ENCODE results near the gene ATAD1. TPM values are rescaled to one million over a fixed set of nuclear protein-coding genes. Genes with fewer than 3 reads are reported as not detected.

Gene ATAD1
- total and polyA plus RNA-seq, 4 donors, result 11.6 to 50.2 (median 28.7) TPM

DNA sequence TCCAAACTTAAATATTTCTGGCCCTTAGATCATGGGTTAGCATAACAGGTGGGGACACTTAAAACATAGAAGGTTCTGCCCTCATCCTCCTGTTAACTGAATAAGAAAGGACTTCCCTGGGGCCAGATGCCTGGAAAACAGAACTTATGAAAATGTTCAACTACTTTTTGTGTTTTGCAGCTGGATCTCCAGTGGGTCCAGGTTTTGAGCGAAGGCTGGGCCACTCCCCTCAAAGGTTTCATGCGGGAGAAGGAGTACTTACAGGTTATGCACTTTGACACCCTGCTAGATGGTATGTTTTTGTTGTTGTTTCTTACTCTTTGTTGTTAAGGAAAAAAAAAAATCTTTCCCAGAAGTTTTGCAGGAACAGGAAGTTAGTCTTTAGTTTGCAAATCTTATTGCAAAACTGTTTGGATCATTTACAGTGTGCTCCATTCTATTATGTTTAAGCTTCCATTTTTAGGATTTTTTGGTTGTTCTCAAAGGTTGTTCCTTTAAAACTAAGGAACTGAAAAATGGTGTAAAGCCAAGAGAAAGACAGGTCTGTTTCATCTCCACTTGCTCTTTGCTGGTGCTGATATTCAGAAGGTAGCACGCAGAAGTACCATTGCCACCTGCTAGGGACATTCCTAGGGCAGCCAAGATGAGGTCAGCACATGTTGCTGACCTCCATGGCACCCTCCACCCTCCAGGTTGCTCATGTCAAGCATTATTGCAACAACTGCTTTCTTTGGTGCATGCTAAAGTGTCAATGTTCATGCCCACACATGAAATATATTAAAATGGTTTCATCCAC lies 102.3 kb downstream of the ATAD1 start:
- TF ChIP-seq, protein P1, sequence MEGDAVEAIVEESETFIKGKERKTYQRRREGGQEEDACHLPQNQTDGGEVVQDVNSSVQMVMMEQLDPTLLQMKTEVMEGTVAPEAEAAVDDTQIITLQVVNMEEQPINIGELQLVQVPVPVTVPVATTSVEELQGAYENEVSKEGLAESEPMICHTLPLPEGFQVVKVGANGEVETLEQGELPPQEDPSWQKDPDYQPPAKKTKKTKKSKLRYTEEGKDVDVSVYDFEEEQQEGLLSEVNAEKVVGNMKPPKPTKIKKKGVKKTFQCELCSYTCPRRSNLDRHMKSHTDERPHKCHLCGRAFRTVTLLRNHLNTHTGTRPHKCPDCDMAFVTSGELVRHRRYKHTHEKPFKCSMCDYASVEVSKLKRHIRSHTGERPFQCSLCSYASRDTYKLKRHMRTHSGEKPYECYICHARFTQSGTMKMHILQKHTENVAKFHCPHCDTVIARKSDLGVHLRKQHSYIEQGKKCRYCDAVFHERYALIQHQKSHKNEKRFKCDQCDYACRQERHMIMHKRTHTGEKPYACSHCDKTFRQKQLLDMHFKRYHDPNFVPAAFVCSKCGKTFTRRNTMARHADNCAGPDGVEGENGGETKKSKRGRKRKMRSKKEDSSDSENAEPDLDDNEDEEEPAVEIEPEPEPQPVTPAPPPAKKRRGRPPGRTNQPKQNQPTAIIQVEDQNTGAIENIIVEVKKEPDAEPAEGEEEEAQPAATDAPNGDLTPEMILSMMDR (IDR thresholded peaks at IDR 0.05; ENCODE audit: control extremely low read depth, extremely low read depth), result no peak
- Histone ChIP-seq H3K9ac (ENCODE audit: insufficient read depth in 1 of 2, low read length in 2 of 2) (no peak overlapping the region), H3K4me1 (ENCODE audit: control insufficient read depth in 5 of 5, insufficient read depth in 5 of 5, low read length in 5 of 5) (peaks cover 0 to 7% (median 0%) of the 10 kb centered on the region in 5 donors), H3K36me3 (ENCODE audit: control insufficient read depth in 4 of 4, insufficient read depth in 4 of 4, low read length in 4 of 4) (peaks cover 0 to 24% (median 11%) of the 10 kb centered on the region in 4 donors), H3K27ac (ENCODE audit: low read depth in 1 of 2, low read length in 1 of 2) (peak overlapping the region in 1 of 2 donors; percentile 63), H3K4me3 (no peak overlapping the region), H3K9me3 (ENCODE audit: control insufficient read depth in 4 of 4, insufficient read depth in 3 of 4, low read length in 3 of 4) (no peaks in the 10 kb centered on the region), H3K27me3 (ENCODE audit: control insufficient read depth in 3 of 3, insufficient read depth in 3 of 3, low read length in 2 of 3) (no peaks in the 10 kb centered on the region)
- WGBS, 2 donors, result 64 to 77% methylated on average over 3 of the region's 3 CpGs
- ATAC-seq (ENCODE audit: insufficient read depth, low FRiP score) (no peak), DNase-seq (no peak)

DNA sequence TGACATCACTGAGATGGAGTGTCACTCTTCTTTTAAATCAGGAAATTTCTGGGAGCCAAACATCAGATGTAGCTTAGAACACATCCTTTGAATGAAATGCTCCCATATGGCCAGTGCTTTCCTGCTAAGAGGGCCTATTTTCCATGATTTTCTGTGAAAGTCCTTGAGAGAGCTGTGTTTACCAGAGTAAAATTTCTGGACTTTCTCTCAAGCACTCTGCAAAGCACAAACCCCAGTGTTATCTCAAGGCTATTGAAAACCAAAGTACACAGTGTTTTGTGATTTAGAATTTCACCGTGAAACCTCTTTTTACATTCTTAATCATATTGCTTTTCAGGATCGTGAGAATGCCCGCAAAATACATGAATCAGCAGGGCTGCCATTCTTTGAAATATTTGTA lies 104.3 kb downstream of the ATAD1 start:
- no peaks in the 10 kb centered on the region for H3K27me3 ChIP-seq (ENCODE audit: control insufficient read depth in 3 of 3, insufficient read depth in 3 of 3, low read length in 2 of 3)
- no peak overlapping the region for H3K9ac ChIP-seq (ENCODE audit: insufficient read depth in 1 of 2, low read length in 2 of 2)
- H3K4me3 ChIP-seq, result no peak overlapping the region
- TF ChIP-seq, protein P1 (IDR thresholded peaks at IDR 0.05; ENCODE audit: control extremely low read depth, extremely low read depth), result no peak
- peak in 1 of 3 donors; percentile 30 for DNase-seq
- no peak overlapping the region for H3K27ac ChIP-seq (ENCODE audit: low read depth in 1 of 2, low read length in 1 of 2)
- WGBS, 2 donors, result 52 to 76% methylated on average over 3 of the region's 3 CpGs
- no peaks in the 10 kb centered on the region for H3K9me3 ChIP-seq (ENCODE audit: control insufficient read depth in 4 of 4, insufficient read depth in 3 of 4, low read length in 3 of 4)
- ATAC-seq (ENCODE audit: insufficient read depth, low FRiP score), result no peak
- H3K4me1 ChIP-seq (ENCODE audit: control insufficient read depth in 5 of 5, insufficient read depth in 5 of 5, low read length in 5 of 5), result peaks cover 0 to 7% (median 0%) of the 10 kb centered on the region in 5 donors
- H3K36me3 ChIP-seq (ENCODE audit: control insufficient read depth in 4 of 4, insufficient read depth in 4 of 4, low read length in 4 of 4), result peaks cover 0 to 28% (median 11%) of the 10 kb centered on the region in 4 donors

DNA sequence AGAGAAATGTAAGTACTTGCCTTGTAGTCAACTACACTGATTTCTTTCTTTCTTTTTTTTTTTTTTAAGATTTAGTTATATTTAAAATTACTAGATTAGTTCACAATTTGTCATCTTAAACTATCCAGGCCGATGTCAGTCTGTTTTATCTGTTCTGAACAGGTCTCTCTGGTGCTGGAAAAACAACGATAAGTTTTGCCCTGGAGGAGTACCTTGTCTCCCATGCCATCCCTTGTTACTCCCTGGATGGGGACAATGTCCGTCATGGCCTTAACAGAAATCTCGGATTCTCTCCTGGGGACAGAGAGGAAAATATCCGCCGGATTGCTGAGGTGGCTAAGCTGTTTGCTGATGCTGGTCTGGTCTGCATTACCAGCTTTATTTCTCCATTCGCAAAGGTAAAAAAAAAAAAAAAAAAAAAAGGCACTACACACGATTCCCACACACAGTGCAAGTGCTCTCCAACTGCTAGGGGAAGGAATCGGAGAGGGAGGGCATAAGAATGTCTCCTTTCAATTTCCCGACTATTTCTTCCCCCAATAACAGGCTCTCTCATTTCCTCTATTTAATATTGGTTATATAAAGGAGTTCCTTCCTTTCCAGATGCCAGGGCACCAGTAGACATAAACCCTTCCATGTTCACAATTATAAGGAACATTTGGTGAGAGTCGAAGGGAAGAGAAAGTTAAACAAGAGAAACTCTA lies 105.0 kb downstream of the ATAD1 start:
- Histone ChIP-seq H3K4me3 (no peak overlapping the region), H3K36me3 (ENCODE audit: control insufficient read depth in 4 of 4, insufficient read depth in 4 of 4, low read length in 4 of 4) (peaks cover 0 to 28% (median 9%) of the 10 kb centered on the region in 4 donors), H3K9me3 (ENCODE audit: control insufficient read depth in 4 of 4, insufficient read depth in 3 of 4, low read length in 3 of 4) (no peaks in the 10 kb centered on the region), H3K27me3 (ENCODE audit: control insufficient read depth in 3 of 3, insufficient read depth in 3 of 3, low read length in 2 of 3) (no peaks in the 10 kb centered on the region), H3K27ac (ENCODE audit: low read depth in 1 of 2, low read length in 1 of 2) (peak overlapping the region in 1 of 2 donors; percentile 74), H3K4me1 (ENCODE audit: control insufficient read depth in 5 of 5, insufficient read depth in 5 of 5, low read length in 5 of 5) (peaks cover 0 to 3% (median 0%) of the 10 kb centered on the region in 5 donors), H3K9ac (ENCODE audit: insufficient read depth in 1 of 2, low read length in 2 of 2) (no peak overlapping the region)
- TF ChIP-seq, protein P1 (IDR thresholded peaks at IDR 0.05; ENCODE audit: control extremely low read depth, extremely low read depth), result no peak
- ATAC-seq (ENCODE audit: insufficient read depth, low FRiP score) (no peak), DNase-seq (peak in 2 of 3 donors; percentile 29 to 55)
- 49 to 69% methylated on average over 11 of the region's 11 CpGs for WGBS, 2 donors
